ENCODE data around the gene MARVELD2. TPM values are rescaled to one million over a fixed set of nuclear protein-coding genes. Genes with fewer than 3 reads are reported as not detected.

MARVELD2 gene
- total and polyA plus RNA-seq, 2 donors from 2014 or later, result 8.5 to 41.2 TPM

DNA sequence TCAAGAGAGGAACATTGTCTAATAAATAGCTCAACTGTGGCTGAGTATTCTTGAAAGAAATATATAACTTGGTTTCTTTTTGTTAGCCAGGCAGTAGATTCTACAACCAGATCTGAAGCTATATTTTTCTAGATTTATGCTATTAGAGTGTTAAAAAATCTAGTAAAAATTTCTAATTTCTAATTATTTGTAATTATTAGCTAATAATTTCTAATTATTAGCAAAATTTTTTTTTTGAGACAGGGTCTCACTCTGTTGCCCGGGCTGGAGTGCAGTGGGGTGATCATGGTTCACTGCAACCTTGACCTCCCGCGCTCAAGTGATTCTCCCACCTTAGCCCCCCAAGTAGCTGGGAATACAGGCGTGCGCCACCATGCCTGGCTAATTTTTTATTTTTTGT lies 42.5 kb upstream of the MARVELD2 start:
- no peak overlapping the region for H3K27ac ChIP-seq (ENCODE audit: low read depth in 2 of 2, low read length in 2 of 2)
- no peak for FAIRE-seq
- no peaks in the 10 kb centered on the region for H3K9me3 ChIP-seq (ENCODE audit: control insufficient read depth in 2 of 3, insufficient read depth in 1 of 3, low read length in 3 of 3)
- peaks cover 0 to 16% (median 0%) of the 10 kb centered on the region in 3 donors for H3K36me3 ChIP-seq (ENCODE audit: control insufficient read depth in 2 of 3, insufficient read depth in 3 of 3, low read length in 3 of 3)
- TF ChIP-seq, protein P1, sequence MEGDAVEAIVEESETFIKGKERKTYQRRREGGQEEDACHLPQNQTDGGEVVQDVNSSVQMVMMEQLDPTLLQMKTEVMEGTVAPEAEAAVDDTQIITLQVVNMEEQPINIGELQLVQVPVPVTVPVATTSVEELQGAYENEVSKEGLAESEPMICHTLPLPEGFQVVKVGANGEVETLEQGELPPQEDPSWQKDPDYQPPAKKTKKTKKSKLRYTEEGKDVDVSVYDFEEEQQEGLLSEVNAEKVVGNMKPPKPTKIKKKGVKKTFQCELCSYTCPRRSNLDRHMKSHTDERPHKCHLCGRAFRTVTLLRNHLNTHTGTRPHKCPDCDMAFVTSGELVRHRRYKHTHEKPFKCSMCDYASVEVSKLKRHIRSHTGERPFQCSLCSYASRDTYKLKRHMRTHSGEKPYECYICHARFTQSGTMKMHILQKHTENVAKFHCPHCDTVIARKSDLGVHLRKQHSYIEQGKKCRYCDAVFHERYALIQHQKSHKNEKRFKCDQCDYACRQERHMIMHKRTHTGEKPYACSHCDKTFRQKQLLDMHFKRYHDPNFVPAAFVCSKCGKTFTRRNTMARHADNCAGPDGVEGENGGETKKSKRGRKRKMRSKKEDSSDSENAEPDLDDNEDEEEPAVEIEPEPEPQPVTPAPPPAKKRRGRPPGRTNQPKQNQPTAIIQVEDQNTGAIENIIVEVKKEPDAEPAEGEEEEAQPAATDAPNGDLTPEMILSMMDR (IDR thresholded peaks at IDR 0.05; ENCODE audit: borderline replicate concordance, extremely low read depth, insufficient read depth), result no peak
- H3K9ac ChIP-seq (ENCODE audit: low read length in 3 of 3), result no peak overlapping the region
- H3K4me3 ChIP-seq (ENCODE audit: low read length in 3 of 3), result no peak overlapping the region
- H3K27me3 ChIP-seq (ENCODE audit: control insufficient read depth, insufficient read depth, low read length), result no peaks in the 10 kb centered on the region
- H3K4me1 ChIP-seq (ENCODE audit: control insufficient read depth in 2 of 3, insufficient read depth in 2 of 3, low read depth in 1 of 3, low read length in 3 of 3), result peaks cover 0 to 10% (median 4%) of the 10 kb centered on the region in 3 donors
- intact Hi-C loops (cut with DNase I), result no loop called here
- no peak for DNase-seq

DNA sequence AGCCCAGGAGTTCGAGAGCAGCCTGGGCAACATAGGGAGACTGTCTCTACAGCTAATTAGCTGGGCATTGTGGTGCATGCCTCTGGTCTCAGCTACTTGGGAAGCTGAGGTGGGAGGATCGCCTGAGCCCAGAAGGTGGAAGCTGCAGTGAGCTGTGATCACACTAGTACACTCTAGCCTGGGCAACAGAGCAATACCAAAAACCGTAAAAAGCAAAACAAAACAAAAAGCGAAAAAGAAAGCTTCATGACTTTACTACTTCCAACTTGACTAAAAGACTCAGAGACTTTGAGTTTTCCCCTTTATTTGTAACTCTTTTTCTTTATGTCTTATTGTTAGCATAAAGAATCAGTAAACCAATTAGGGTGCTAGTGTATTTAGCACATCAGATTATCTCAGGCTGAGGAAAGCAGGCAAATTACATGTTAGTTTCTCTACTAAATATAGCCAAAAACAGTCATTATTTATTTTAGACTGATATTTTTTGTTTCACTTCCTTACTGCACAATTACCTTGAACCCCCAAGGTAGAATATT lies 39.9 kb upstream of the MARVELD2 start:
- no peak overlapping the region for H3K4me3 ChIP-seq (ENCODE audit: low read length in 3 of 3)
- FAIRE-seq (no peak), DNase-seq (no peak)
- intact Hi-C loops (cut with DNase I), result no loop called here
- H3K9ac ChIP-seq (ENCODE audit: low read length in 3 of 3), result no peak overlapping the region
- H3K9me3 ChIP-seq (ENCODE audit: control insufficient read depth in 2 of 3, insufficient read depth in 1 of 3, low read length in 3 of 3), result no peaks in the 10 kb centered on the region
- H3K27me3 ChIP-seq (ENCODE audit: control insufficient read depth, insufficient read depth, low read length), result no peaks in the 10 kb centered on the region
- no peak overlapping the region for H3K27ac ChIP-seq (ENCODE audit: low read depth in 2 of 2, low read length in 2 of 2)
- TF ChIP-seq, protein P1 (IDR thresholded peaks at IDR 0.05; ENCODE audit: borderline replicate concordance, extremely low read depth, insufficient read depth), result no peak
- peaks cover 0 to 25% (median 3%) of the 10 kb centered on the region in 3 donors for H3K36me3 ChIP-seq (ENCODE audit: control insufficient read depth in 2 of 3, insufficient read depth in 3 of 3, low read length in 3 of 3)
- peaks cover 0 to 5% (median 0%) of the 10 kb centered on the region in 3 donors for H3K4me1 ChIP-seq (ENCODE audit: control insufficient read depth in 2 of 3, insufficient read depth in 2 of 3, low read depth in 1 of 3, low read length in 3 of 3)

DNA sequence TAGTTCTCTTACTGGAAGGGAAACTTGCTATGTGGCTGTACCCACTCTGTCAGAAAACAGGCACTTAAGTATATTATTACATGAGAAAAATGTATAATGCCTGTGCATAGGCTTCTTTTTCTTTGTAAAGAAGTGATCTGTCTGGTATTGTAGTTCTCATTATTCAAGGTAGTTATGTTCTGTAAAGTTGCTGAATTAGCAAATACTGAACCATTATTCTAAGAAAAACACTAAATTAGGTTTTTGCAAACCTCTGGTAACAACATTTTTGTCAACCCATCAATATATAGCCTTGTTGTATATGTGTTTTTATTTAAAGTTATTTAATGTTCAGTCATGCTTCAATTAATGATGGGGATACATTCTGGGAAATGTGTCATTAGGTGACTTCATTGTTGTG lies 36.5 kb upstream of the MARVELD2 start:
- Histone ChIP-seq H3K36me3 (ENCODE audit: control insufficient read depth in 2 of 3, insufficient read depth in 3 of 3, low read length in 3 of 3) (peaks cover 7 to 31% (median 11%) of the 10 kb centered on the region in 3 donors), H3K27ac (ENCODE audit: low read depth in 2 of 2, low read length in 2 of 2) (no peak overlapping the region), H3K9ac (ENCODE audit: low read length in 3 of 3) (no peak overlapping the region), H3K9me3 (ENCODE audit: control insufficient read depth in 2 of 3, insufficient read depth in 1 of 3, low read length in 3 of 3) (no peaks in the 10 kb centered on the region), H3K4me3 (ENCODE audit: low read length in 3 of 3) (no peak overlapping the region), H3K4me1 (ENCODE audit: control insufficient read depth in 2 of 3, insufficient read depth in 2 of 3, low read depth in 1 of 3, low read length in 3 of 3) (no peaks in the 10 kb centered on the region), H3K27me3 (ENCODE audit: control insufficient read depth, insufficient read depth, low read length) (no peaks in the 10 kb centered on the region)
- FAIRE-seq, result no peak
- no peak for DNase-seq
- TF ChIP-seq, protein P1 (IDR thresholded peaks at IDR 0.05; ENCODE audit: borderline replicate concordance, extremely low read depth, insufficient read depth), result no peak
- intact Hi-C loops (cut with DNase I), result no loop called here

Data from kidney (tissue), 14 donors.